ENCODE results near the gene REPIN1. TPM values are rescaled to one million over a fixed set of nuclear protein-coding genes. Genes with fewer than 3 reads are reported as not detected.

REPIN1 gene
- total RNA-seq, 3 donors from 2014 or later (not counting 1 experiment from before 2014, with no cell fraction given): 58.9 to 79.4 (median 76.5) TPM

- Mint-ChIP-seq H3K27me3 (ENCODE audit: low read depth in 2 of 2) (peaks cover 0 to 7% of the 10 kb centered on the region in 2 donors), H3K4me3 (no peak overlapping the region), H3K9me3 (no peaks in the 10 kb centered on the region), H3K4me1 (peaks cover 7 to 8% of the 10 kb centered on the region in 2 donors), H3K36me3 (no peaks in the 10 kb centered on the region), H3K27ac (no peak overlapping the region)
- intact Hi-C loops (cut with micrococcal nuclease): no loop called here
- Histone ChIP-seq H3K4me3 (ENCODE audit: low read length) (no peak overlapping the region), H3K27ac (ENCODE audit: low read length) (no peak overlapping the region), H3K9me3 (ENCODE audit: control insufficient read depth, insufficient read depth, low read length) (no peaks in the 10 kb centered on the region), H3K36me3 (ENCODE audit: control insufficient read depth, insufficient read depth, low read length) (no peaks in the 10 kb centered on the region), H3K4me1 (ENCODE audit: control insufficient read depth, insufficient read depth, low read length) (no peaks in the 10 kb centered on the region), H3K27me3 (ENCODE audit: control insufficient read depth, insufficient read depth, low read length) (no peaks in the 10 kb centered on the region)
- WGBS (ENCODE audit: insufficient coverage): 96% methylated on average over 10 of the region's 10 CpGs
- no peak for ATAC-seq
- no peak for TF ChIP-seq CTCF (IDR thresholded peaks at IDR 0.05)
- DNase-seq: no peak
These were observed 48.6 kb downstream of the REPIN1 start for GRCh38 chr7:150417239-150417638.

- TF ChIP-seq CTCF (IDR thresholded peaks at IDR 0.05): no peak
- H3K4me3 ChIP-seq (ENCODE audit: low read length): no peak overlapping the region
- Mint-ChIP-seq H3K36me3 (no peaks in the 10 kb centered on the region), H3K4me1 (peaks cover 7 to 8% of the 10 kb centered on the region in 2 donors), H3K27ac (no peak overlapping the region), H3K27me3 (ENCODE audit: low read depth in 2 of 2) (peaks cover 0 to 7% of the 10 kb centered on the region in 2 donors), H3K9me3 (no peaks in the 10 kb centered on the region), H3K4me3 (no peak overlapping the region)
- H3K27me3 ChIP-seq (ENCODE audit: control insufficient read depth, insufficient read depth, low read length): no peaks in the 10 kb centered on the region
- H3K4me1 ChIP-seq (ENCODE audit: control insufficient read depth, insufficient read depth, low read length): no peaks in the 10 kb centered on the region
- no peaks in the 10 kb centered on the region for H3K36me3 ChIP-seq (ENCODE audit: control insufficient read depth, insufficient read depth, low read length)
- DNase-seq (no peak), ATAC-seq (no peak)
- 96% methylated on average over 6 of the region's 6 CpGs for WGBS (ENCODE audit: insufficient coverage)
- intact Hi-C loops (cut with micrococcal nuclease): no loop called here
- H3K27ac ChIP-seq (ENCODE audit: low read length): no peak overlapping the region
- H3K9me3 ChIP-seq (ENCODE audit: control insufficient read depth, insufficient read depth, low read length): no peaks in the 10 kb centered on the region
These were observed 49.2 kb downstream of the REPIN1 start for GRCh38 chr7:150417863-150418262.

GRCh38 chr7:150420242-150420641 lies 51.6 kb downstream of the REPIN1 start:
- WGBS (ENCODE audit: insufficient coverage): 90% methylated on average over 2 of the region's 2 CpGs
- ATAC-seq (no peak), DNase-seq (no peak)
- Mint-ChIP-seq H3K36me3 (no peaks in the 10 kb centered on the region), H3K9me3 (no peaks in the 10 kb centered on the region), H3K4me1 (peaks cover 7 to 8% of the 10 kb centered on the region in 2 donors), H3K4me3 (no peak overlapping the region), H3K27me3 (ENCODE audit: low read depth in 2 of 2) (peaks cover 0 to 7% of the 10 kb centered on the region in 2 donors), H3K27ac (no peak overlapping the region)
- Histone ChIP-seq H3K36me3 (ENCODE audit: control insufficient read depth, insufficient read depth, low read length) (no peaks in the 10 kb centered on the region), H3K4me3 (ENCODE audit: low read length) (no peak overlapping the region), H3K27ac (ENCODE audit: low read length) (no peak overlapping the region), H3K27me3 (ENCODE audit: control insufficient read depth, insufficient read depth, low read length) (no peaks in the 10 kb centered on the region), H3K9me3 (ENCODE audit: control insufficient read depth, insufficient read depth, low read length) (no peaks in the 10 kb centered on the region), H3K4me1 (ENCODE audit: control insufficient read depth, insufficient read depth, low read length) (no peaks in the 10 kb centered on the region)
- intact Hi-C loops (cut with micrococcal nuclease): no loop called here
- no peak for TF ChIP-seq CTCF (IDR thresholded peaks at IDR 0.05)

Measured in natural killer cell (primary cell).